Spinal cord (tissue), 10 donors: ENCODE data around the gene EFCAB5. TPM values are rescaled to one million over a fixed set of nuclear protein-coding genes. Genes with fewer than 3 reads are reported as not detected.
A peak's percentile ranks its signal among the peaks of the same experiment; 100 is the strongest.

Experiments used
- DNase-seq, 6 donors: peaks; one replicate each; pipeline versions ENCODE4 v3.0.0 to v3.0.0-alpha.2; 2013 to 2015; ENCODE audit warnings: low spot score in 6 of 6, low read depth in 4 of 6
- H3K27ac ChIP-seq: one replicate; pipeline ENCODE4 v1.5.1; 2013; ENCODE audit warnings: low read depth, low read length, control low read depth
- H3K27me3 ChIP-seq: one replicate; pipeline ENCODE4 v1.6.1; 2013; ENCODE audit warnings: low read length; ENCODE audit not compliant: control insufficient read depth, insufficient read depth
- H3K36me3 ChIP-seq: one replicate; pipeline ENCODE4 v1.6.1; 2013; ENCODE audit warnings: low read length; ENCODE audit not compliant: control insufficient read depth, insufficient read depth
- H3K4me1 ChIP-seq: one replicate; pipeline ENCODE4 v1.6.1; 2013; ENCODE audit warnings: low read length; ENCODE audit not compliant: control insufficient read depth, insufficient read depth
- H3K4me3 ChIP-seq: one replicate; pipeline ENCODE4 v1.5.1; 2013; ENCODE audit warnings: low read depth, low read length, control low read depth
- H3K9me3 ChIP-seq: one replicate; pipeline ENCODE4 v1.6.1; 2013; ENCODE audit warnings: low read length; ENCODE audit not compliant: control insufficient read depth, insufficient read depth
- WGBS: methylation state at CpG from one replicate; pipeline ENCODE4 v1.1.5; 2013; ENCODE audit warnings: missing lambda C conversion rate; ENCODE audit not compliant: insufficient coverage; 5-methylcytosine and 5-hydroxymethylcytosine counted together
- polyA plus RNA-seq, 2 donors: library from polyadenylated mRNA; unstranded; fragments of 120-200 nt; gene quantifications; one replicate each; pipeline ENCODE4 v1.2.1, GENCODE V29; 2013; ENCODE audit not compliant: insufficient read length in 2 of 2
- total RNA-seq, 2 donors: library from RNA; depleted of rRNA in 1 of 2; stranded (reverse); fragments of 120-200 nt in 1 of 2; fragments of >200 nt in 1 of 2; gene quantifications; one replicate each; pipeline versions ENCODE4 v1.2.3 to v1.2.4, GENCODE V29; 2013 to 2014
- donor health status: healthy.

Gene EFCAB5
- total and polyA plus RNA-seq, 4 donors, result 1.6 to 2.5 (median 2.1) TPM

GRCh38 chr17:29914819-29915537 is 26.5 kb upstream of the EFCAB5 start:
- H3K27ac ChIP-seq, result no peak overlapping the region
- H3K4me3 ChIP-seq, result no peak overlapping the region
- H3K9me3 ChIP-seq, result no peaks in the 10 kb centered on the region
- WGBS, result 30% methylated on average over 1 of the region's 2 CpGs
- peak in 2 of 6 donors; percentile 25 to 30 for DNase-seq
- no peaks in the 10 kb centered on the region for H3K27me3 ChIP-seq
- no peaks in the 10 kb centered on the region for H3K4me1 ChIP-seq
- no peaks in the 10 kb centered on the region for H3K36me3 ChIP-seq

DNA sequence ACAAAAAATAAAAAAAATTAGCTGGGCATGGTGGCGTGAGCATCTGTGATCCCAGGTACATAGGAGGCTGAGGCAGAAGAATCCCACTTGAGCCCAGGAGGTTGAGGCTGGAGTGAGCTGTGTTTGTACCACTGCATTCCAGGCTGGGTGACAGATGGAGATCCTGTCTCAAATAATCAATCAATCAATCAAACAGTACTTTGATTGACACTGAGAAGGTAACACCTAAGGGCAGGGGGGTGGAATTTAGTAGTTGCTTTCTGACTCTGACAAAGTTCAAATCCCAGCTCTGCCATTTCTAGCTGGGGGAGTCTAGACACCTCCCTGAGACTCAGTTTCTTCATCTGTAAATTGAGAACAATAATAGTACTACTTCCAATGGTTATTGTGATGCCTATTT is 23.4 kb upstream of the EFCAB5 start:
- Histone ChIP-seq H3K4me1 (no peaks in the 10 kb centered on the region), H3K27me3 (no peaks in the 10 kb centered on the region), H3K27ac (no peak overlapping the region), H3K4me3 (no peak overlapping the region), H3K9me3 (no peaks in the 10 kb centered on the region), H3K36me3 (no peaks in the 10 kb centered on the region)
- WGBS, result no CpG with 5 or more reads among the region's 1 CpG
- no peak for DNase-seq

GRCh38 chr17:29918922-29919856 is 22.2 kb upstream of the EFCAB5 start:
- DNase-seq, result no peak
- Histone ChIP-seq H3K4me3 (no peak overlapping the region), H3K27me3 (no peaks in the 10 kb centered on the region), H3K4me1 (no peaks in the 10 kb centered on the region), H3K27ac (no peak overlapping the region), H3K9me3 (no peaks in the 10 kb centered on the region), H3K36me3 (no peaks in the 10 kb centered on the region)
- WGBS, result no CpG with 5 or more reads among the region's 3 CpGs

- no peak for DNase-seq
- Histone ChIP-seq H3K27me3 (no peaks in the 10 kb centered on the region), H3K36me3 (no peaks in the 10 kb centered on the region), H3K9me3 (no peaks in the 10 kb centered on the region), H3K27ac (no peak overlapping the region), H3K4me1 (peaks cover 6% of the 10 kb centered on the region), H3K4me3 (no peak overlapping the region)
- WGBS, result 83% methylated on average over 1 of the region's 1 CpG
Observed at GRCh38 chr17:29924786-29925185, 16.6 kb upstream of the EFCAB5 start.

DNA sequence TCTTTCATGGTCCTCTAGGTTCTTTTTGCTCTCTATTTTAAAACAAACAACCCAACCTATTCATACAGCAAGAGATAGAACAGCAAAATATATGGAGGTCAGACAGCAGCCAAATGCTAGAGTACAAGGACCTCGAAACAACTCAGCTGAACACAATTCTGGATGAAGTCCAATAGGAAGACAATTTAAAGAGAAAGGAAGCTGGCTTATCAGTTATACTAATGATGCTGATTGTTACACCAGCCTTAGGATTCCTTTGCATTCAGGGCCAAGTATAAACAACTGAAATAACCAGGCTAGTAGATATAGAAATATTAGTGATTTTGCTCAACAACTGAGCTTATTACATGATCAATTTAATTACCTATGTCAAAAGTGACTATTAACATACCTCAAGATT is 13.9 kb upstream of the EFCAB5 start:
- H3K4me1 ChIP-seq, result peaks cover 10% of the 10 kb centered on the region
- H3K9me3 ChIP-seq, result no peaks in the 10 kb centered on the region
- H3K36me3 ChIP-seq, result no peaks in the 10 kb centered on the region
- 0% methylated on average over 1 of the region's 1 CpG for WGBS
- no peak overlapping the region for H3K27ac ChIP-seq
- peak in 1 of 6 donors; percentile 23 for DNase-seq
- H3K4me3 ChIP-seq, result no peak overlapping the region
- no peaks in the 10 kb centered on the region for H3K27me3 ChIP-seq

GRCh38 chr17:29929006-29929532 is 12.4 kb upstream of the EFCAB5 start:
- peak overlapping the region; percentile 89 for H3K4me3 ChIP-seq
- WGBS, result 0% methylated on average over 6 of the region's 13 CpGs
- H3K9me3 ChIP-seq, result no peaks in the 10 kb centered on the region
- H3K27ac ChIP-seq, result peak overlapping the region; percentile 89
- H3K27me3 ChIP-seq, result no peaks in the 10 kb centered on the region
- H3K4me1 ChIP-seq, result peaks cover 10% of the 10 kb centered on the region
- no peaks in the 10 kb centered on the region for H3K36me3 ChIP-seq
- peak in 3 of 6 donors; percentile 11 to 73 (median 49) for DNase-seq

DNA sequence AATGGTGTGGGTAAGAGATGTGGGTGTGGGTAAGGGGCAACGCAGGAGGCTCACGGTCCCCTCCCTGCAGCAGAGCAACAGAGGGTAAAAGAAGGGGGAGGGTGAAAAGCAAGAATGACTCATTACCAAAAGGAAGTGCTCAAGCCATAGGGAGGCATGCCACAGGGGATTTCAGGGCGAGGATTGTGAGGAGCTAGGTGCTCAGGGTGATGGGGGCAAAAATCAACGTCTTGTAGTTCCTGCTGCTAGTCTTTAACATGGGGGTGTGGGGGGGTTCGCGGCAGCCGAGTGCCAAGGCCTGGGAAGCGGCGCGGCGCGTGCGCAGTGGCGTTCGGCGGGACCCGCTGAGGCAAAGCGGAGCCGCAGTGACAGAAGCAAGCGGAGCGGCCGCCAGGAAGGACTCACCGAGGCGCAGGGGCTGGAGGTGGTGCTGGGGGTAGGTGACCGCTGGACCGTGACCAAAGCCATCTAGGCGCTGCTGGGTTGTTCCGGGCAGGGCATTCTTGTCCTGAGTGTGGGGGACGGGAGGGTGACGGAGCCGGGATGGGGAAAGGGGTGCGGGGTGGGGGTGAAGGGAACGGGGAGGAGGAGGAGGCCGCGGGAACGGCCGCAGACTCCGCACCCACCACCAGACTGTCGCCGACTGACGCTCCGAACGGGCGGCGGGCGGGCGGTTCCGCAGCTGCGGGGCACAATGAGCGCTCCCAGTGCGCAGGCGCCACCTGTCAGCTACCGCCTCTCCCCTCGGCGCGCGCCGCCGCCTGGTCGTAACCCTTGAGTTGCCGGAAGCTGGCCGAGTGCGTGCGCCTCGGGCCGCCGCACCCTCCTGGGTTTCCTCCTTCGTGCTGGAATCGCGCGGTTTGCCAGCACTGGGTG is 11.7 kb upstream of the EFCAB5 start, which contains the start of gene SSH2:
SSH2 (minus strand) TSS at position 696 of the 876 bp plus-strand sequence; CDS start at position 468, 228 bp downstream.
- DNase-seq, result peak; percentile 69 to 97 (median 78)
- Histone ChIP-seq H3K4me1 (peaks cover 10% of the 10 kb centered on the region), H3K9me3 (no peaks in the 10 kb centered on the region), H3K4me3 (peak within 1 kb of the TSS; percentile 89), H3K27ac (peak within 1 kb of the TSS; percentile 89), H3K27me3 (no peaks in the 10 kb centered on the region), H3K36me3 (no peaks in the 10 kb centered on the region)
- WGBS, result 0% methylated on average over 60 of the region's 71 CpGs

DNA sequence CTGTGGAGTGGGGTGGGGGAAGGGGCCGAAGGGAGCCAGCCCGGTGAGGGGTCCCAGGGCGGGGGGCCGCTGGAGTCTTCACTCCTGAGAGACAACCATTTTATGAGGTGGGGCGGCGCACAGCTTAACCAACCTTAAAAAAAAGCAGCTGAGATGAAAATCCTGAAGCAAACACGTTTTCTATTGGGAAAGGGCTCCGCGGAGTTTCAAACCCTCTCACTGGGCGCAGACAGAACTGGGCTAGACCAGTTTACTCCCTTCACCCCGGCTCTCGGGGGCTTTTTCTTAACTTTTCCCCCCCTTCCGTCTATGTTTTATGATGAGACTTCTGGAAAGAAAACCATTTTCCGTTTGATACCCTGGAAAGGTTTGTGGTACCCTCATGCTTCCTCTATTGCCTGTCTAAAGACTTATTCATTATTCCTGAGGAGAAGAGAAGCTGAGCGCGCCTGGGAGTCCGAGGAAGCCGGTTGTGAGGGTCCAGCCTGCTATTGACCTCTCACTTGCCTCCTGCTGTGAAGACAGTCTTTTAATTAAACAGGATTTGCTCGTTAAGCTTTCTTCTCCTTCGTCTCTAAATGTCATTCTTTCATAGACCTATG is 10.9 kb upstream of the EFCAB5 start:
- Histone ChIP-seq H3K9me3 (no peaks in the 10 kb centered on the region), H3K4me3 (peak overlapping the region; percentile 89), H3K27me3 (no peaks in the 10 kb centered on the region), H3K27ac (peak overlapping the region; percentile 89), H3K4me1 (peaks cover 10% of the 10 kb centered on the region), H3K36me3 (no peaks in the 10 kb centered on the region)
- 0% methylated on average over 5 of the region's 20 CpGs for WGBS
- peak in 3 of 6 donors; percentile 7 to 54 (median 13) for DNase-seq
